ENCODE results near the gene TMEM131L.

TMEM131L gene

GRCh38 chr4:153432965-153433753 is 33.0 kb upstream of the TMEM131L start:
- TF ChIP-seq GATA2 (IDR thresholded peaks at IDR 0.05; ENCODE audit: low read depth, low read length) (no peak), GATA3 (IDR thresholded peaks at IDR 0.05; ENCODE audit: low read depth, low read length) (no peak)

DNA sequence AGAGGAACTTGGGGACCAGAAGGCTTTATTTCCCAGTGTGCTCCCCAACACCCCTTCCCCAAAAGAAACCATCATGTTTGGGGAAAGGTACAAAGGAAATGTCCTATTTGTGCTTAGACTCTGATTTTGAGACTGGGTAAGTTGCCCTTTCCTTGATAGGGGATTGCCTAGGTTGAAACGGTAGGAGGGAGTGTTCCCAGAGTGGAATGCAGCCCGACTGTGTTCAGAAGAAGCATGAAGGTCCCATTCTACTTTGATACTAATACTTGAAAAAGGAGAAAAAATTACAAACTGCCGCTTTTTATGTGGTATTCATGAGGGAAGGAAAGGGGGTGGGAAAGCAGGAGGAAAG is 32.4 kb upstream of the TMEM131L start:
- TF ChIP-seq GATA2 (IDR thresholded peaks at IDR 0.05; ENCODE audit: low read depth, low read length), result no peak
- TF ChIP-seq GATA3 (IDR thresholded peaks at IDR 0.05; ENCODE audit: low read depth, low read length), result no peak

- no peak for TF ChIP-seq GATA2 (IDR thresholded peaks at IDR 0.05; ENCODE audit: low read depth, low read length)
- TF ChIP-seq GATA3 (IDR thresholded peaks at IDR 0.05; ENCODE audit: low read depth, low read length), result no peak
These were observed 32.0 kb upstream of the TMEM131L start for GRCh38 chr4:153434190-153434589.

GRCh38 chr4:153438916-153439756 is 27.0 kb upstream of the TMEM131L start:
- TF ChIP-seq GATA2 (IDR thresholded peaks at IDR 0.05; ENCODE audit: low read depth, low read length) (no peak), GATA3 (IDR thresholded peaks at IDR 0.05; ENCODE audit: low read depth, low read length) (no peak)

DNA sequence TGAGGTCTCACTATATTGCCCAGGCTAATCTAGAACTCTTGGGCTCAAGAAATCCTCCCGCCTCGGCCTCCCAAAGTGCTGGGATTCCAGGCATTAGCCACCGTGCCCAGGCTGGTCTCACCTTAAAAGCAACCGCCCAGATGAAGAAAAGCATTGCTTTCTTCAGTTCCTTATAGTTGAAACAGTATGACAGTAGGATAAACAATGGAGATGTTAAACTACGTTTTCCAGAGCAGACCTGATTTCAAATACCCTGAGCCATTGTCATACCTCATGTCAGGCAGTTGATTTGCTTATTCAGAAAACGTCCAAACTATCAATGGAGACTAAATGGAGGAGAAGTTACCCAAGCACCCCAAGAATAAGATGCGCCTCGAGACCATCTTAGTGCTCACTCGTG is 26.3 kb upstream of the TMEM131L start:
- no peak for TF ChIP-seq GATA2 (IDR thresholded peaks at IDR 0.05; ENCODE audit: low read depth, low read length)
- TF ChIP-seq GATA3 (IDR thresholded peaks at IDR 0.05; ENCODE audit: low read depth, low read length), result no peak

DNA sequence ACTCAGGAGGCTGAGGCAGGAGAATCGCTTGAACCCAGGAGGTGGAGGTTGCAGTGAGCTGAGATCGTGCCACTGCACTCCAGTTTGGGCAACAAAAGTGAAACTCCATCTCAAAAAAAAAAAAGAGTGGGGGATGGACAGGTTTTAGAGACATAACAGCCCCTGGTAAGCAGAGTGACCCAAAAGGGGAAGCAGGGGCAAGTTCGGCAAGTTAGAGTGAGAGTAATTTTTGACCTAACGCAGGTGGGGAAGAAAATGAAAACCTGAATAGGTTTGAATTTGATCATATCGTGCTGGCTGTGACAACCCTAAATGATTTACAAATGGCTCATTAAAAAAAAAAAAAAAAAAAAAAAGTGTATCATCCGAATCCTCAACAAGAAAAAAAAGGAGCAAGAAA is 25.7 kb upstream of the TMEM131L start:
- no peak for TF ChIP-seq GATA2 (IDR thresholded peaks at IDR 0.05; ENCODE audit: low read depth, low read length)
- no peak for TF ChIP-seq GATA3 (IDR thresholded peaks at IDR 0.05; ENCODE audit: low read depth, low read length)

GRCh38 chr4:153447175-153447905 is 18.8 kb upstream of the TMEM131L start:
- TF ChIP-seq GATA3 (IDR thresholded peaks at IDR 0.05; ENCODE audit: low read depth, low read length), result no peak
- TF ChIP-seq GATA2 (IDR thresholded peaks at IDR 0.05; ENCODE audit: low read depth, low read length), result no peak

- TF ChIP-seq GATA2 (IDR thresholded peaks at IDR 0.05; ENCODE audit: low read depth, low read length) (no peak), GATA3 (IDR thresholded peaks at IDR 0.05; ENCODE audit: low read depth, low read length) (no peak)
These were observed 18.0 kb upstream of the TMEM131L start for GRCh38 chr4:153448003-153448731.

DNA sequence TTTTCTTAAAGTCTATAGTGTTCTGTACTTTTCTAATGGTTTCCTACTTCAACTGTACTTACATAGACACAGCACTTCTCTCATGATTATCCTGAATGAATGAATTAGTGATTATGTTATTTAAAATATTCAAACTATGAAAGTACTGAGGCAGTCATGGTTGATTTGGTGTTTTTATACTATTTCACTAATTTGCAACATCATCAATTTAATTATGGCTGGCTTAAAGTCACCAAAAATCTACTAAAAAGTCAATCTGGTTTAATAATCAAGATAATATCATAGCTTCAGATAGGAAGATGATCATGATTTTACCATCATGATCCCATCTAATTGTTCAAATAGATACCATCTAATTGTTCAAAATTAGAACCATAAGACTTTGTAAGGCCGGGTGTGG is 16.8 kb upstream of the TMEM131L start:
- TF ChIP-seq GATA2 (IDR thresholded peaks at IDR 0.05; ENCODE audit: low read depth, low read length) (no peak), GATA3 (IDR thresholded peaks at IDR 0.05; ENCODE audit: low read depth, low read length) (no peak)

- TF ChIP-seq GATA3 (IDR thresholded peaks at IDR 0.05; ENCODE audit: low read depth, low read length), result no peak
- TF ChIP-seq GATA2 (IDR thresholded peaks at IDR 0.05; ENCODE audit: low read depth, low read length), result no peak
These were observed 15.6 kb upstream of the TMEM131L start for GRCh38 chr4:153450544-153450917.

DNA sequence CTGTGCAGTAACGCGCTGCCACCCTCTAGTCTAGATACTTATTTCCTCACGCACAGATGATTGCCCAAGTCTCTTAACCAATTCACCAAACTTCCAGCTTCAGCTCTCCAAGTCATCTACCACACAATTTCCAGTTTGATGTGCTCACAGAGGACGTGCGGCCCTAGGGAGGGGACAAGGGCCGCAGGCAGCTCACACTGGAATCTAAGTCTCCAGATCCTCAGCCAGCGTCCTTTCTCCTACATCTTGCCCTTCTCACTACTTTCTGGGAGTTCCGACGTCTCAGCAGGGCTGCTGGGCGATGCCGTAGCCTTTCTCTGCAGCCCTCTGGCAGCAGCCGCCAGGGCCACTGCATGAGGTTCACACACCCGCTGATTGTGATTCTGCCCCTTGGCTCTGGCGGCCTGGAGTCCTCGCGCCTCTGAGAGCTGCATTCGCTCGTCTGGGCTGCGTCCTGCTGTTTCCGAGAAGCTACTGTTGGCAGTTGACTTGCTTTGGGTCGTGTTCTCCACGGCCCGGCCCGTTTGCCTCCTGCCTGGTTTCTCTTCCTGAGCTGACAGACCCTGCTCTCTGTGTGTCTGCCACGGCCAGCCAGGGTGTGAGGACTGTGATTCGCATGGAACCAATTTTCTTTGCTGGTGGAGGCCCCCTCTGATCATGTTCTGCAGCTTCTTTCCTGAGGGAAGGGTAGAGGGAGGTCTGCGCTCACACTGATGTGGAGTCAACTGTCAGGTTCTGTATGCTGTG is 14.1 kb upstream of the TMEM131L start:
- TF ChIP-seq GATA2 (IDR thresholded peaks at IDR 0.05; ENCODE audit: low read depth, low read length) (no peak), GATA3 (IDR thresholded peaks at IDR 0.05; ENCODE audit: low read depth, low read length) (no peak)

- TF ChIP-seq GATA2 (IDR thresholded peaks at IDR 0.05; ENCODE audit: low read depth, low read length) (no peak), GATA3 (IDR thresholded peaks at IDR 0.05; ENCODE audit: low read depth, low read length) (no peak)
These were observed 13.3 kb upstream of the TMEM131L start for GRCh38 chr4:153452658-153453378.
